SIG-M5 treated with dmso at 0.1 percent for 504 hours (cell line): ENCODE results near the gene LAMP1.
A peak's percentile ranks its signal among the peaks of the same experiment; 100 is the strongest.
"Not testable (repeated sequence)": the region's sequence is repeated elsewhere in the genome, so short reads cannot be mapped to it uniquely, and the experiment has no call there.

Experiments
- DNase-seq: peaks from one replicate; lab custom pipeline; 2025; ENCODE audit not compliant: unreplicated experiment; lab: John Stamatoyannopoulos, UW

LAMP1 gene

GRCh38 chr13:113296823-113297369 is at the start of gene LAMP1:
Gene LAMP1 (plus strand): TSS chr13:113297239. CDS start chr13:113297435, 196 bp downstream.
- peak; percentile 94 for DNase-seq

- DNase-seq: no peak
Observed at GRCh38 chr13:113252516-113253095, 44.4 kb upstream of the LAMP1 start.

GRCh38 chr13:113257908-113258307 is 39.1 kb upstream of the LAMP1 start:
- DNase-seq: not testable (repeated sequence)

- DNase-seq: peak; percentile 47
Observed at GRCh38 chr13:113258321-113259054, 38.6 kb upstream of the LAMP1 start.

GRCh38 chr13:113260996-113261395 is 36.0 kb upstream of the LAMP1 start:
- no peak for DNase-seq

- DNase-seq: not testable (repeated sequence)
Observed at GRCh38 chr13:113263016-113263415, 34.0 kb upstream of the LAMP1 start.

- no peak for DNase-seq
Observed at GRCh38 chr13:113267642-113268405, 29.2 kb upstream of the LAMP1 start.

GRCh38 chr13:113272031-113272430 is 25.0 kb upstream of the LAMP1 start:
- no peak for DNase-seq

- DNase-seq: peak; percentile 84
Observed at GRCh38 chr13:113272701-113273181, 24.3 kb upstream of the LAMP1 start.

- no peak for DNase-seq
Observed at GRCh38 chr13:113273321-113273720, 23.7 kb upstream of the LAMP1 start.

- peak; percentile 75 for DNase-seq
Observed at GRCh38 chr13:113273851-113274590, 23.0 kb upstream of the LAMP1 start.

- no peak for DNase-seq
Observed at GRCh38 chr13:113274721-113275120, 22.3 kb upstream of the LAMP1 start.

- DNase-seq: peak; percentile 46
Observed at GRCh38 chr13:113275387-113275786, 21.7 kb upstream of the LAMP1 start.

GRCh38 chr13:113280126-113280525 is 16.9 kb upstream of the LAMP1 start:
- DNase-seq: no peak

- DNase-seq: no peak
Observed at GRCh38 chr13:113283904-113284303, 13.1 kb upstream of the LAMP1 start.

GRCh38 chr13:113288880-113289279 is 8.2 kb upstream of the LAMP1 start:
- DNase-seq: no peak

- no peak for DNase-seq
Observed at GRCh38 chr13:113291129-113291528, 5.9 kb upstream of the LAMP1 start.

- DNase-seq: peak; percentile 35
Observed at GRCh38 chr13:113292021-113292862, 4.8 kb upstream of the LAMP1 start.

- no peak for DNase-seq
Observed at GRCh38 chr13:113293686-113294085, 3.4 kb upstream of the LAMP1 start.

GRCh38 chr13:113295776-113296175 is 1.3 kb upstream of the LAMP1 start:
- no peak for DNase-seq
